Measurements from ENCODE around the gene SDCBP2. TPM values are rescaled to one million over a fixed set of nuclear protein-coding genes. Genes with fewer than 3 reads are reported as not detected.

The SDCBP2 gene
- total and polyA plus RNA-seq, 2 experiments from 2014 or later: 3.2 to 5.3 TPM

DNA sequence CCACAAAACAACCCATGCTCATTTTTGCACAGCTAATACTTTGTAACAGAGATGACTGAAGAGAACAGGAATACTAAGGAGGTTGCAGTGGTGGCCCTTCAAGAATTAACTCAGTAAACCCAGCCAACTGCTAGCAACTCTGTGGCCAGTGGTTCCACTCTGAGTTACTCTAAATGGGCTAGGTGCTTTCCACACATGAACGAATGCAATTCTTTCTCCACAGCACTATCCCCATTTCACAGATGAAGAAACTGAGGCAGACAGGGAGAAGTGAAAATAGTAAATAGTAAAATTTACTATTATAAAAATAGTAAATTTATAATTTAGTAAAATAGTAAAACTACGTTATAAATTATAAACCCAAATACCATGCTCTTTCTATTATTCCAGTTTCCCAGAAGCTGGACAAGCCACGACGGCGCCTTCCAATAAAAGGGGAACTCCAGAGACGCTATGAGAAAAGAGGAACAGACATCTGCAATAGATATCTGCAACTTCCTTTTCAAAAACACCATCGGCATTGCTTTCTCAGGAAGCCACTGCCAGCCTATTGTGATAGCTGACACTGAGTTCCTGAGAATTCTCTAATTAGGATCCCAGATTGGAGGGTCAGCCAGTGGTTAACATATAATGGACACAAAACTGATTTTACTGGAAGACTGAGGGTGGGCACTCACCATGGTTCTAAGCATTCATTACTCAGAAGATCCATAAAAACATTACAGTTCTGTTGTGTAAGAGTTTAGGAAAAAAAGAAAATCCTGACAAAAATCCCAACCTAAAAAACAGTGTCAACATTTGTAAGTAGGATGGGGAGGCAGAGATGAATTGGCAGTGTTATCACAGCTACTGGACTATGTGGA is 47.7 kb upstream of the SDCBP2 start (continued):
- TF ChIP-seq ZNF331 (CRISPR knock-in tag; IDR thresholded peaks at IDR 0.05; ENCODE audit: low read depth): no peak
- no peak for TF ChIP-seq NANOG (IDR thresholded peaks at IDR 0.05; ENCODE audit: borderline replicate concordance)
- TF ChIP-seq STAT1 (IDR thresholded peaks at IDR 0.05; ENCODE audit: unreplicated experiment): no peak
- no peak for TF ChIP-seq EZH2 (IDR thresholded peaks at IDR 0.05; ENCODE audit: low read depth, unreplicated experiment)
- no peak for TF ChIP-seq JUNB (IDR thresholded peaks at IDR 0.05; ENCODE audit: unreplicated experiment)

- ATAC-seq (no peak), DNase-seq (ENCODE audit: low spot score) (no peak)
- no peaks in the 10 kb centered on the region for H3K27me3 Mint-ChIP-seq (ENCODE audit: insufficient read depth, low read depth, poor library complexity)
- H3K27me3 ChIP-seq (ENCODE audit: insufficient read depth): no peaks in the 10 kb centered on the region
- peaks cover 14% of the 10 kb centered on the region; the same call in 1 of the 2 replicates for H3K4me1 ChIP-seq (ENCODE audit: insufficient read depth)
- H3K4me2 ChIP-seq: no peak overlapping the region
- peaks cover 24% of the 10 kb centered on the region for H3K36me3 Mint-ChIP-seq (ENCODE audit: low read depth)
- H2AFZ ChIP-seq: no peak overlapping the region
- no peak overlapping the region for H3K27ac ChIP-seq (ENCODE audit: low read depth)
- H3K79me2 ChIP-seq (replicated peaks; ENCODE audit: insufficient read depth): peaks cover 81% of the 10 kb centered on the region
- peaks cover 45% of the 10 kb centered on the region for H3K4me1 Mint-ChIP-seq
- TF ChIP-seq CREB1 (CRISPR knock-in tag; IDR thresholded peaks at IDR 0.05; ENCODE audit: low read depth) (no peak), EZH2phosphoT487 (IDR thresholded peaks at IDR 0.05; ENCODE audit: unreplicated experiment) (no peak)
- no peaks in the 10 kb centered on the region for H3K9me3 Mint-ChIP-seq
- H3K36me3 ChIP-seq (ENCODE audit: insufficient read depth): peaks cover 10% of the 10 kb centered on the region
- H3K4me3 Mint-ChIP-seq: no peak overlapping the region
- peaks cover 82% of the 10 kb centered on the region for H4K20me1 ChIP-seq (replicated peaks; ENCODE audit: insufficient read depth)
- no peak overlapping the region for H3K27ac Mint-ChIP-seq
- no peak overlapping the region for H3K4me3 ChIP-seq
- no peaks in the 10 kb centered on the region for H3F3A ChIP-seq (replicated peaks; ENCODE audit: low read depth)
- no peaks in the 10 kb centered on the region for H3K9me2 ChIP-seq (ENCODE audit: insufficient read depth)
Measured at GRCh38 chr20:1376007-1376406, 47.1 kb upstream of the SDCBP2 start.

- H3K4me2 ChIP-seq: no peak overlapping the region
- no peaks in the 10 kb centered on the region for H3K9me2 ChIP-seq (ENCODE audit: insufficient read depth)
- H3K27ac ChIP-seq (ENCODE audit: low read depth): no peak overlapping the region
- Mint-ChIP-seq H3K4me3 (no peak overlapping the region), H3K4me1 (peaks cover 45% of the 10 kb centered on the region), H3K27me3 (ENCODE audit: insufficient read depth, low read depth, poor library complexity) (no peaks in the 10 kb centered on the region), H3K9me3 (no peaks in the 10 kb centered on the region), H3K27ac (no peak overlapping the region), H3K36me3 (ENCODE audit: low read depth) (peaks cover 24% of the 10 kb centered on the region)
- TF ChIP-seq STAT1 (IDR thresholded peaks at IDR 0.05; ENCODE audit: unreplicated experiment): no peak
- TF ChIP-seq, protein P1, sequence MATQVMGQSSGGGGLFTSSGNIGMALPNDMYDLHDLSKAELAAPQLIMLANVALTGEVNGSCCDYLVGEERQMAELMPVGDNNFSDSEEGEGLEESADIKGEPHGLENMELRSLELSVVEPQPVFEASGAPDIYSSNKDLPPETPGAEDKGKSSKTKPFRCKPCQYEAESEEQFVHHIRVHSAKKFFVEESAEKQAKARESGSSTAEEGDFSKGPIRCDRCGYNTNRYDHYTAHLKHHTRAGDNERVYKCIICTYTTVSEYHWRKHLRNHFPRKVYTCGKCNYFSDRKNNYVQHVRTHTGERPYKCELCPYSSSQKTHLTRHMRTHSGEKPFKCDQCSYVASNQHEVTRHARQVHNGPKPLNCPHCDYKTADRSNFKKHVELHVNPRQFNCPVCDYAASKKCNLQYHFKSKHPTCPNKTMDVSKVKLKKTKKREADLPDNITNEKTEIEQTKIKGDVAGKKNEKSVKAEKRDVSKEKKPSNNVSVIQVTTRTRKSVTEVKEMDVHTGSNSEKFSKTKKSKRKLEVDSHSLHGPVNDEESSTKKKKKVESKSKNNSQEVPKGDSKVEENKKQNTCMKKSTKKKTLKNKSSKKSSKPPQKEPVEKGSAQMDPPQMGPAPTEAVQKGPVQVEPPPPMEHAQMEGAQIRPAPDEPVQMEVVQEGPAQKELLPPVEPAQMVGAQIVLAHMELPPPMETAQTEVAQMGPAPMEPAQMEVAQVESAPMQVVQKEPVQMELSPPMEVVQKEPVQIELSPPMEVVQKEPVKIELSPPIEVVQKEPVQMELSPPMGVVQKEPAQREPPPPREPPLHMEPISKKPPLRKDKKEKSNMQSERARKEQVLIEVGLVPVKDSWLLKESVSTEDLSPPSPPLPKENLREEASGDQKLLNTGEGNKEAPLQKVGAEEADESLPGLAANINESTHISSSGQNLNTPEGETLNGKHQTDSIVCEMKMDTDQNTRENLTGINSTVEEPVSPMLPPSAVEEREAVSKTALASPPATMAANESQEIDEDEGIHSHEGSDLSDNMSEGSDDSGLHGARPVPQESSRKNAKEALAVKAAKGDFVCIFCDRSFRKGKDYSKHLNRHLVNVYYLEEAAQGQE (IDR thresholded peaks at IDR 0.05; ENCODE audit: unreplicated experiment): no peak
- H3K4me3 ChIP-seq: no peak overlapping the region
- no peaks in the 10 kb centered on the region for H3F3A ChIP-seq (replicated peaks; ENCODE audit: low read depth)
- H3K4me1 ChIP-seq (ENCODE audit: insufficient read depth): peaks cover 14% of the 10 kb centered on the region; the same call in 1 of the 2 replicates
- DNase-seq (ENCODE audit: low spot score) (no peak), ATAC-seq (peak; percentile 32)
- peaks cover 10% of the 10 kb centered on the region for H3K36me3 ChIP-seq (ENCODE audit: insufficient read depth)
- H3K27me3 ChIP-seq (ENCODE audit: insufficient read depth): no peaks in the 10 kb centered on the region
- H2AFZ ChIP-seq: no peak overlapping the region
- H4K20me1 ChIP-seq (replicated peaks; ENCODE audit: insufficient read depth): peaks cover 81% of the 10 kb centered on the region
- peaks cover 76% of the 10 kb centered on the region for H3K79me2 ChIP-seq (replicated peaks; ENCODE audit: insufficient read depth)
Measured at GRCh38 chr20:1375515-1375914, 46.6 kb upstream of the SDCBP2 start.

Data from GM23338 (cell line).